GM23338 (cell line): ENCODE results near the gene ETF1. TPM values are rescaled to one million over a fixed set of nuclear protein-coding genes. Genes with fewer than 3 reads are reported as not detected.
A peak's percentile ranks its signal among the peaks of the same experiment; 100 is the strongest.

Experiments
- ATAC-seq: fragments of 200-7000 bp; cut with Tn5 transposase; 3 replicates; pipeline ENCODE4 v1.9.1; 2020
- DNase-seq: peaks from one replicate; pipeline ENCODE4 v3.0.0-alpha.2; 2015; ENCODE audit warnings: low spot score
- H2AFZ ChIP-seq: fragments of 200-600 bp; sonication (generic); 2 replicates; pipeline ENCODE4 v1.8.0; 2016; ENCODE audit warnings: antibody characterized with exemption, mild to moderate bottlenecking, moderate library complexity
- H3F3A ChIP-seq: fragments of 200-600 bp; sonication (generic); replicated peaks from 2 replicates; pipeline ENCODE4 v1.8.0; 2017; ENCODE audit warnings: antibody characterized with exemption, mixed run types, low read depth
- H3K27ac ChIP-seq: fragments of 200-600 bp; sonication (generic); 2 replicates; pipeline ENCODE4 v1.6.1; 2016; ENCODE audit warnings: low read depth
- H3K27me3 ChIP-seq: fragments of 200-600 bp; sonication (generic); 2 replicates; pipeline ENCODE4 v1.8.0; 2016; ENCODE audit warnings: mild to moderate bottlenecking, mixed run types, moderate library complexity; ENCODE audit not compliant: insufficient read depth
- H3K36me3 ChIP-seq: fragments of 200-600 bp; sonication (generic); 2 replicates; pipeline ENCODE4 v1.8.0; 2016; ENCODE audit warnings: mild to moderate bottlenecking; ENCODE audit not compliant: insufficient read depth
- H3K4me1 ChIP-seq: fragments of 200-600 bp; sonication (generic); 2 replicates; pipeline ENCODE4 v1.8.0; 2016; ENCODE audit warnings: mild to moderate bottlenecking, moderate library complexity; ENCODE audit not compliant: insufficient read depth
- H3K4me2 ChIP-seq: fragments of 200-600 bp; sonication (generic); 2 replicates; pipeline ENCODE4 v1.7.1; 2017; ENCODE audit warnings: mixed run types
- H3K4me3 ChIP-seq: fragments of 200-600 bp; sonication (generic); 2 replicates; pipeline ENCODE4 v1.6.1; 2016; ENCODE audit warnings: mixed run types
- H3K79me2 ChIP-seq: fragments of 200-600 bp; sonication (generic); replicated peaks from 2 replicates; pipeline ENCODE4 v1.8.0; 2017; ENCODE audit warnings: mild to moderate bottlenecking; ENCODE audit not compliant: insufficient read depth
- H3K9me2 ChIP-seq: fragments of 200-600 bp; sonication (generic); 2 replicates; pipeline ENCODE4 v1.8.0; 2017; ENCODE audit not compliant: insufficient read depth
- H4K20me1 ChIP-seq: fragments of 200-600 bp; sonication (generic); replicated peaks from 2 replicates; pipeline ENCODE4 v1.8.0; 2017; ENCODE audit warnings: mild to moderate bottlenecking; ENCODE audit not compliant: insufficient read depth
- H3K27ac Mint-ChIP-seq: 2 replicates; pipeline ENCODE4 v1.8.0; 2020; ENCODE audit warnings: inconsistent platforms, mild to moderate bottlenecking, moderate library complexity, mixed read lengths
- H3K27me3 Mint-ChIP-seq: 3 replicates; pipeline ENCODE4 v1.8.0; 2022; ENCODE audit warnings: low read depth, mild to moderate bottlenecking, moderate library complexity, mixed read lengths, inconsistent platforms; ENCODE audit not compliant: insufficient read depth, poor library complexity
- H3K36me3 Mint-ChIP-seq: 3 replicates; pipeline ENCODE4 v1.8.0; 2021; ENCODE audit warnings: low read depth, mild to moderate bottlenecking, inconsistent platforms, moderate library complexity, mixed read lengths
- H3K4me1 Mint-ChIP-seq: 3 replicates; pipeline ENCODE4 v1.8.0; 2020; ENCODE audit warnings: mild to moderate bottlenecking, inconsistent platforms, mixed read lengths
- H3K4me3 Mint-ChIP-seq: 3 replicates; pipeline ENCODE4 v1.8.0; 2021; ENCODE audit warnings: moderate library complexity, mild to moderate bottlenecking, inconsistent platforms, mixed read lengths
- H3K9me3 Mint-ChIP-seq: 3 replicates; pipeline ENCODE4 v1.8.0; 2020; ENCODE audit warnings: moderate library complexity, mild to moderate bottlenecking, inconsistent platforms, mixed read lengths
- CREB1 ChIP-seq: fragments of 250-450 bp; sonication (Bioruptor Pico); IDR thresholded peaks from 2 replicates; pipeline ENCODE4 v1.5.0; 2020; ENCODE audit warnings: low read depth, mild to moderate bottlenecking, moderate library complexity
- ETS1 ChIP-seq: IDR thresholded peaks from 2 replicates; pipeline ENCODE4 v1.6.1; 2016; ENCODE audit warnings: antibody characterized with exemption
- EZH2 ChIP-seq: fragments of 200-600 bp; sonication (generic); IDR thresholded peaks from one replicate; pipeline ENCODE4 v1.8.0; 2017; ENCODE audit warnings: antibody characterized with exemption, mild to moderate bottlenecking, low read depth; ENCODE audit not compliant: unreplicated experiment
- EZH2phosphoT487 ChIP-seq: fragments of 200-600 bp; sonication (generic); IDR thresholded peaks from one replicate; pipeline ENCODE4 v1.8.1; 2018; ENCODE audit warnings: antibody characterized with exemption; ENCODE audit not compliant: unreplicated experiment
- NANOG ChIP-seq: IDR thresholded peaks from 2 replicates; pipeline ENCODE4 v1.6.1; 2016; ENCODE audit warnings: antibody characterized with exemption, borderline replicate concordance
- POLR2AphosphoS5 ChIP-seq: IDR thresholded peaks from 2 replicates; pipeline ENCODE4 v1.6.1; 2016; ENCODE audit warnings: antibody characterized with exemption, low read depth
- REST ChIP-seq: IDR thresholded peaks from one replicate; pipeline ENCODE4 v1.6.1; 2018; ENCODE audit warnings: antibody characterized with exemption; ENCODE audit not compliant: unreplicated experiment
- ZNF114 ChIP-seq: fragments of 250-450 bp; sonication (Bioruptor Pico); IDR thresholded peaks from 2 replicates; pipeline ENCODE4 v1.5.0; 2020; ENCODE audit warnings: mild to moderate bottlenecking, moderate library complexity
- ZNF331 ChIP-seq: fragments of 250-450 bp; sonication (Bioruptor Pico); IDR thresholded peaks from 2 replicates; pipeline ENCODE4 v1.5.0; 2020; ENCODE audit warnings: low read depth, mild to moderate bottlenecking, moderate library complexity
- ZNF462 ChIP-seq: fragments of 250-450 bp; sonication (Bioruptor Pico); IDR thresholded peaks from 2 replicates; pipeline ENCODE4 v1.5.0; 2020; ENCODE audit warnings: mild to moderate bottlenecking, moderate library complexity
- polyA plus RNA-seq: library from polyadenylated mRNA; unstranded; fragments of >200 nt; fragmentation: Nextera tagmentation; extraction: Ambion mirVana; gene quantifications from 2 replicates; pipeline ENCODE4 v1.2.1, GENCODE V29; 2016
- total RNA-seq: library from RNA; depleted of rRNA; stranded (reverse); fragments of >200 nt; shearing (Covaris generic); gene quantifications from 2 replicates; pipeline ENCODE4 v1.2.3, GENCODE V29; 2014

Gene ETF1
- total and polyA plus RNA-seq, 2 experiments from 2014 or later = 68.9 to 136 TPM

- ATAC-seq (no peak), DNase-seq (no peak)
- peaks cover 13% of the 10 kb centered on the region for H3K27me3 Mint-ChIP-seq
- no peaks in the 10 kb centered on the region for H3K9me2 ChIP-seq
- peaks cover 67% of the 10 kb centered on the region for H3K36me3 Mint-ChIP-seq
- peaks cover 30% of the 10 kb centered on the region for H4K20me1 ChIP-seq
- H3K4me2 ChIP-seq = peak overlapping the region; percentile 97
- H3K4me1 ChIP-seq = peaks cover 6% of the 10 kb centered on the region
- peak overlapping the region; percentile 91 for H3K4me3 ChIP-seq
- peaks cover 10% of the 10 kb centered on the region; the same call in 2 of the 3 replicates for H3K9me3 Mint-ChIP-seq
- peaks cover 35% of the 10 kb centered on the region for H3F3A ChIP-seq
- H2AFZ ChIP-seq = no peak overlapping the region
- H3K27ac Mint-ChIP-seq = peak overlapping the region; percentile 100
- TF ChIP-seq EZH2phosphoT487 = no peak
- TF ChIP-seq EZH2 = no peak
- TF ChIP-seq POLR2AphosphoS5 = no peak
- H3K4me3 Mint-ChIP-seq = peak overlapping the region; percentile 100
- peaks cover 14% of the 10 kb centered on the region for H3K4me1 Mint-ChIP-seq
- H3K79me2 ChIP-seq = peaks cover 62% of the 10 kb centered on the region
- peak overlapping the region; percentile 98 for H3K27ac ChIP-seq
- peaks cover 48% of the 10 kb centered on the region for H3K36me3 ChIP-seq
- H3K27me3 ChIP-seq = no peaks in the 10 kb centered on the region
These were observed 31.1 kb upstream of the ETF1 start for GRCh38 chr5:138573949-138574670.

GRCh38 chr5:138573223-138573622 is 30.2 kb upstream of the ETF1 start:
- Histone ChIP-seq H2AFZ (no peak overlapping the region), H3K27me3 (no peaks in the 10 kb centered on the region), H3K4me2 (no peak overlapping the region), H3K79me2 (peaks cover 71% of the 10 kb centered on the region), H3K36me3 (peaks cover 57% of the 10 kb centered on the region), H3F3A (peaks cover 44% of the 10 kb centered on the region), H4K20me1 (peaks cover 39% of the 10 kb centered on the region), H3K27ac (peak overlapping the region; percentile 63; the same call in 1 of the 2 replicates), H3K9me2 (no peaks in the 10 kb centered on the region), H3K4me3 (no peak overlapping the region), H3K4me1 (peaks cover 6% of the 10 kb centered on the region)
- H3K9me3 Mint-ChIP-seq = peaks cover 10% of the 10 kb centered on the region; the same call in 2 of the 3 replicates
- DNase-seq = no peak
- H3K27ac Mint-ChIP-seq = peak overlapping the region; percentile 77; the same call in 1 of the 2 replicates
- peaks cover 13% of the 10 kb centered on the region for H3K27me3 Mint-ChIP-seq
- H3K4me1 Mint-ChIP-seq = peaks cover 14% of the 10 kb centered on the region
- peaks cover 76% of the 10 kb centered on the region for H3K36me3 Mint-ChIP-seq
- peak overlapping the region; percentile 100; the same call in 1 of the 3 replicates for H3K4me3 Mint-ChIP-seq
- ATAC-seq = no peak
- TF ChIP-seq ZNF462 (CRISPR knock-in tag) = no peak
- TF ChIP-seq NANOG = no peak
- TF ChIP-seq ZNF331 = no peak
- TF ChIP-seq EZH2 = no peak
- no peak for TF ChIP-seq REST
- no peak for TF ChIP-seq ETS1
- no peak for TF ChIP-seq CREB1
- no peak for TF ChIP-seq POLR2AphosphoS5
- no peak for TF ChIP-seq ZNF114
- no peak for TF ChIP-seq EZH2phosphoT487
